ENCODE results near the gene NBAS. TPM values are rescaled to one million over a fixed set of nuclear protein-coding genes. Genes with fewer than 3 reads are reported as not detected.
A peak's percentile ranks its signal among the peaks of the same experiment; 100 is the strongest.
"Not testable (repeated sequence)": the region's sequence is repeated elsewhere in the genome, so short reads cannot be mapped to it uniquely, and the experiment has no call there.

Gene NBAS
- total and polyA plus RNA-seq, 8 donors, result 26.6 to 36.7 (median 31.1) TPM

DNA sequence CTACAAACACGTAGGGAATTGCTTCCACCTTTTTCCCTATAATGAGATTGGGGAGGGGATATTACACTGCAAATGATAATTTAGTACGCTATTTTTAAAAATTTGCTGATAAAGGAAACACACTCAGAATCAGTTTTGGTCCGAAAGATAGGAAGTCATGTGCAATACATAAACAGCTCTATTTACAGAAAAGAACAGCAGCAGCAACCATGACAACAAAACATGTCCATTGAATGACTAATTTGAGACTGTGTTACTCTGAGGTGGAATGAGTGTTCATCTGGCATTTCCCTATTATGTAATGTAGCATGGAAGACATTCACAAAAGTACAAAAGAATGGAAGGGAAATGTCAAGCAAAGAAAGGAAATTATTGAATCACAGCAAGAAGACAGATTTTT is 337.2 kb downstream of the NBAS start:
- Histone ChIP-seq H3K4me3 (no peak overlapping the region), H3K9me3 (peaks cover 0 to 5% (median 0%) of the 10 kb centered on the region in 4 donors), H3K27me3 (no peaks in the 10 kb centered on the region), H3K36me3 (no peaks in the 10 kb centered on the region), H3K4me1 (peaks cover 0 to 5% (median 0%) of the 10 kb centered on the region in 3 donors), H3K27ac (no peak overlapping the region)
- TF ChIP-seq, protein P1, sequence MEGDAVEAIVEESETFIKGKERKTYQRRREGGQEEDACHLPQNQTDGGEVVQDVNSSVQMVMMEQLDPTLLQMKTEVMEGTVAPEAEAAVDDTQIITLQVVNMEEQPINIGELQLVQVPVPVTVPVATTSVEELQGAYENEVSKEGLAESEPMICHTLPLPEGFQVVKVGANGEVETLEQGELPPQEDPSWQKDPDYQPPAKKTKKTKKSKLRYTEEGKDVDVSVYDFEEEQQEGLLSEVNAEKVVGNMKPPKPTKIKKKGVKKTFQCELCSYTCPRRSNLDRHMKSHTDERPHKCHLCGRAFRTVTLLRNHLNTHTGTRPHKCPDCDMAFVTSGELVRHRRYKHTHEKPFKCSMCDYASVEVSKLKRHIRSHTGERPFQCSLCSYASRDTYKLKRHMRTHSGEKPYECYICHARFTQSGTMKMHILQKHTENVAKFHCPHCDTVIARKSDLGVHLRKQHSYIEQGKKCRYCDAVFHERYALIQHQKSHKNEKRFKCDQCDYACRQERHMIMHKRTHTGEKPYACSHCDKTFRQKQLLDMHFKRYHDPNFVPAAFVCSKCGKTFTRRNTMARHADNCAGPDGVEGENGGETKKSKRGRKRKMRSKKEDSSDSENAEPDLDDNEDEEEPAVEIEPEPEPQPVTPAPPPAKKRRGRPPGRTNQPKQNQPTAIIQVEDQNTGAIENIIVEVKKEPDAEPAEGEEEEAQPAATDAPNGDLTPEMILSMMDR (IDR thresholded peaks at IDR 0.05), result no peak
- 84 to 87% methylated on average over 3 of the region's 3 CpGs for WGBS, 2 donors
- FAIRE-seq, result no peak
- DNase-seq, result no peak
- intact Hi-C loops (cut with DNase I), result no loop called here
- ATAC-seq, result peak in 1 of 4 donors; percentile 22

DNA sequence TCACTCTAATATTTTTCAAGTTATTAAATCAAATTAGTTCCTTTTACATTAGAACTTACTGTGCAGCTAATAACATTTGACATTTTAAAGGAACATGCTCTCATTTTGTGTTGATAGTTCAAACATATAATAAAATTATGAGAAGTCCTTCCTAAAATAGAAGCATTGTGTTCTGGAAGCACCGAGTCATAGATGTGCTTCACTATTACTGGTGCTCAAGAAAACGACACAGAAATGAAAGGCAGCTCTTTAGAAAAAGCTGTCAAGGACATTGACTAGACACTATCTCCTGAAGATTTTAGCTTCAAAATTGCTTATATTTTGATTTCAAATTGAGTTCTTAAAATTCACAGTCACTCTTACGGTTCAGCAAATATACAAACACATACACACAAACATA is 338.3 kb downstream of the NBAS start:
- 86 to 94% methylated on average over 3 of the region's 3 CpGs for WGBS, 2 donors
- Histone ChIP-seq H3K27ac (no peak overlapping the region), H3K36me3 (no peaks in the 10 kb centered on the region), H3K4me1 (peaks cover 0 to 5% (median 0%) of the 10 kb centered on the region in 3 donors), H3K4me3 (no peak overlapping the region), H3K9me3 (peaks cover 0 to 4% (median 0%) of the 10 kb centered on the region in 4 donors), H3K27me3 (no peaks in the 10 kb centered on the region)
- no peak for FAIRE-seq
- ATAC-seq, result no peak
- TF ChIP-seq, protein P1 (IDR thresholded peaks at IDR 0.05), result no peak
- DNase-seq, result no peak
- intact Hi-C loops (cut with DNase I), result no loop called here

DNA sequence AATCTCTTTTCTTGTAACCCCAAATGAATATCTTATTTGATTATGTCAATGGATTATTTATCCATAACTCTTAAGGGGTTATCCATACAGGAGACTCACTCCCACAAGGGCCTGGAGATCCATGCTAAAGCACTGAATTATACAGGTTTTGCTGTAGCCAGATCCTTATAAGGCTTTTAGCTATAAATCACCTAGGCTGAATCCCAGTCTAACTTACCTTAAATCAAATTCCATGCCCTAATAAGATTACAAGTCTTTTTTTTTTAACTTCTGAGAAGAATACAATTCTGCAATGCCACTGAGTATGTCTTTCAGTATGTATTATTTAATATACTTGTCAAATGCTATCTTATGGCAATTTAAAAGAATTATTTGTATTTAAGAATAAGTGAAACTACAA is 340.5 kb downstream of the NBAS start:
- H3K4me1 ChIP-seq, result peaks cover 0 to 5% (median 0%) of the 10 kb centered on the region in 3 donors
- TF ChIP-seq, protein P1 (IDR thresholded peaks at IDR 0.05), result no peak
- no peak overlapping the region for H3K4me3 ChIP-seq
- no peaks in the 10 kb centered on the region for H3K9me3 ChIP-seq
- intact Hi-C loops (cut with DNase I), result no loop called here
- DNase-seq (no peak), FAIRE-seq (no peak), ATAC-seq (no peak)
- H3K27ac ChIP-seq, result no peak overlapping the region
- no peaks in the 10 kb centered on the region for H3K36me3 ChIP-seq
- H3K27me3 ChIP-seq, result no peaks in the 10 kb centered on the region

DNA sequence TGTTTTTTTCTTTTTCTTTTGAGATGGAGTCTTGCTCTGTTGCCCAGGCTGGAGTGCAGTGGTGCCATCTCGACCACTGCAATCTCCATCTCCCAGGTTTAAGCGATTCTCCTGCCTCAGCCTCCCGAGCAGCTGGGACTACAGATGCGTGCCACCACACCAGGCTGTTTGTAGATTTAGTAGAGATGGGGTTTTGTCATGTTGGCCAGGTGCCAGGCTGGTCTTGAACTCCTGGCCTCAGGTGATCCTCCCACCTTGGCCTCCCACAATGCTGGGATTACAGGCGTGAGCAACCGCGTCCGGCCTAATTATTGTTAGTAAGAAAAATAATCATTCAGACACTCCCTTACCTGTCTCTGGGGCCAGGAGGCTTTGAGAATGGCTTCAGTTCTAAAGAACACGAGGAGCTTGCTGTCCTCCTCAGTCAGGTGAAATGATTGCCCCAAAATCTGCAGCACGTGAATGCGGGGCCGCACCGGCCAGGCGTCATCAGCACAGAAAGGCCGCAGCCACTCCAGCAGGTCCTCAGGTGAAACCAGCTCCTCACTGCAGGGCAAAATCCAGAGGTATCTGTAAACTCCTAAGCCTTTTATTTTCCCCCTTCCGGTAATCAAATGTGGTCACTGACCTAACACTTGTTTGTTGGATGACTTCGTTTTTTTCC is 342.6 kb downstream of the NBAS start:
- Histone ChIP-seq H3K4me3 (no peak overlapping the region), H3K27ac (no peak overlapping the region), H3K27me3 (no peaks in the 10 kb centered on the region), H3K4me1 (peaks cover 0 to 5% (median 0%) of the 10 kb centered on the region in 3 donors), H3K36me3 (no peaks in the 10 kb centered on the region), H3K9me3 (no peaks in the 10 kb centered on the region)
- FAIRE-seq (no peak), DNase-seq (no peak), ATAC-seq (no peak)
- whole genome bisulfite sequencing, 2 donors, result 98 to 99% methylated on average over 17 of the region's 17 CpGs
- intact Hi-C loops (cut with DNase I), result no loop called here
- TF ChIP-seq, protein P1 (IDR thresholded peaks at IDR 0.05), result no peak

DNA sequence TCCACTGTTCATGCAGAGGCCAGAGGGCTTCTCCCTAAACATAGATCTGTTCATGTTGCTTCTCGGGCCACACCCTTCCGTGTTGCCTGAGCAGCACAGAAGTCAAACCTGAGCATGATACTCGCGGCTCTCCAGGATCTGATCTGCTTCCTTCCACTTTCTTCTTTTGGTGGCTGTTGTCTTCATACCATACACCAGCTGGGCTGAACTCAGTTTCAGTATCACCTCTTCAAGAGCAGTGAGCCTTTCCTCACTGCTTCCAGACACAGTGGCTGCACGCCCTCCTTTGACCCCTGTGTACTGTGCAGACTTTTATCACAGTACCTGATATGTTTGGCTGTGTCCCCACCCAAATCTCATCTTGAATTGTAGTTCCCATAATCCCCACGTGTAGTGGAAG is 348.9 kb downstream of the NBAS start:
- H3K9me3 ChIP-seq, result no peaks in the 10 kb centered on the region
- DNase-seq (no peak), ATAC-seq (no peak), FAIRE-seq (no peak)
- H3K4me3 ChIP-seq, result no peak overlapping the region
- TF ChIP-seq, protein P1 (IDR thresholded peaks at IDR 0.05), result no peak
- H3K36me3 ChIP-seq, result peaks cover 0 to 4% (median 0%) of the 10 kb centered on the region in 3 donors
- intact Hi-C loops (cut with DNase I), result no loop called here
- no peaks in the 10 kb centered on the region for H3K4me1 ChIP-seq
- no peak overlapping the region for H3K27ac ChIP-seq
- H3K27me3 ChIP-seq, result no peaks in the 10 kb centered on the region
- 95 to 96% methylated on average over 6 of the region's 6 CpGs for WGBS, 2 donors

DNA sequence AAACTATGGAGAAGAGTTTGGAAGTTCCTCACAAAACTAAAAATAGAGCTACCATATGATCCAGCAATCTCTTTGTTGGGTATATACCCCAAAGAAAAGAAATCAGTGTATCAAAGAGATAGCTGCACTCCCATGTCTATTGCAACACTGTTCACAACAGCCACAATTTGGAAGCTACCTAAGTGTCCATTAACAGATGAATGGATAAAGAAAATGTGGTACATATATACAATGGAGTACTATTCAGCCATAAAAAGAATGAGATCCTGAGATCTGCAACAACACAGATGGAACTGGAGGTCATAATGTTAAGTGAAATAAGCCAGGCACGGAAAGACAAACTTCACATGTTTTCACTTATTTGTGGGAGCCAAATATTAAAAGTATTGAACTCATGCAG is 350.6 kb downstream of the NBAS start:
- 94 to 95% methylated on average over 1 of the region's 1 CpG for WGBS, 2 donors

More for the DNA sequence above, 350.6 kb downstream of the NBAS start:
- FAIRE-seq; H3K9me3 ChIP-seq; DNase-seq; H3K27me3 ChIP-seq; intact Hi-C loops (cut with DNase I); ATAC-seq; H3K36me3 ChIP-seq; H3K4me3 ChIP-seq; H3K27ac ChIP-seq; H3K4me1 ChIP-seq: not testable (repeated sequence)
